Measurements from ENCODE around the gene NCDN.
A peak's percentile ranks its signal among the peaks of the same experiment; 100 is the strongest.

The NCDN gene

GRCh38 chr1:35555601-35556477 is 1.8 kb upstream of the NCDN start:
- peak; percentile 99 for DNase-seq

- peak; percentile 97 for DNase-seq
These were observed 998 bp upstream of the NCDN start for GRCh38 chr1:35556484-35557117.

GRCh38 chr1:35557118-35557610 is 435 bp upstream of the NCDN start, which contains the start of gene KIAA0319L:
TSS of gene KIAA0319L (minus strand) at chr1:35557403. CDS start at chr1:35554491, 2,912 bp downstream.
- DNase-seq: peak; percentile 99

DNA sequence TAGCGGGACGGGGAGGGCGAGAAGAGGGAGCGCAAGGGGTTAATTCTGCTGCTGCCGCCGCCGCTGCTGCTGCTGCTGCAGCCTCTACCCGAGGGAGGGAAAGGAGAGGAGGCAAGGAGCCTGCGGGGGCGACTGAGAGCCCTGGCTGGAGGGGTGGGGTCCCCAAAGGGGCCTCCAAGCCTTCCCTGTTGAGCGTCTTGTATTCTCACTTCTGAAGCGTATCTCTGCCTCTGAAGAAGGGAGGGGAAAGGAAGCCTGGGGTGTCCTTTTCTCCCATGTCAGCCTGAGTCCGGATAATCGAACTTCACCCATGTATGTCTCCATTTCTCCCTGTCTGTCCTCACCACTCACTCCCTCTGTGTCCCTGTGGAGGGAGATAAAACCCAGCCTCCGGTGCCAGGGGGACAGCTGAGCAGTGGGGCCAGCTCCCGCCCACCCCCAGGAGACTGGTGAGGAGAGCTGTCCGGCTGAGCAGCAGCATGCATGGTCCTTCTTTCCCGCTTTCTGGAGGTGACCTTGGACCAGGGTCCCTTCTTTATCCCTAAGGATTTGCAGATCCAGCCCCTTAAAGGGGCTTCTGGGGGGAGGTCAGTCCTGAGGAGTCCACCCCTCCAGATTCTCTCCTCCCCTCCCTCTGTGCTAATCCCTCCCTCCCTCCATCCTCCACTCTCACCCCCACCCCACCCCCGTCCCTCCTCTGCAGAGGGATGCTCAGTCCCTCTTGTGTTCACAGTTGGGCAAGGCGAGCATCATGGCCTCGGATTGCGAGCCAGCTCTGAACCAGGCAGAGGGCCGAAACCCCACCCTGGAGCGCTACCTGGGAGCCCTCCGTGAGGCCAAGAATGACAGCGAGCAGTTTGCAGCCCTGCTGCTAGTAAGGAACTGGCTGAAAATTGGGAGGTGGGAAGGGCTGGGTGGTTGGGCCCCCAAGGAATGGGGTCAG is 1.0 kb downstream of the NCDN start:
- no peak for DNase-seq

DNA sequence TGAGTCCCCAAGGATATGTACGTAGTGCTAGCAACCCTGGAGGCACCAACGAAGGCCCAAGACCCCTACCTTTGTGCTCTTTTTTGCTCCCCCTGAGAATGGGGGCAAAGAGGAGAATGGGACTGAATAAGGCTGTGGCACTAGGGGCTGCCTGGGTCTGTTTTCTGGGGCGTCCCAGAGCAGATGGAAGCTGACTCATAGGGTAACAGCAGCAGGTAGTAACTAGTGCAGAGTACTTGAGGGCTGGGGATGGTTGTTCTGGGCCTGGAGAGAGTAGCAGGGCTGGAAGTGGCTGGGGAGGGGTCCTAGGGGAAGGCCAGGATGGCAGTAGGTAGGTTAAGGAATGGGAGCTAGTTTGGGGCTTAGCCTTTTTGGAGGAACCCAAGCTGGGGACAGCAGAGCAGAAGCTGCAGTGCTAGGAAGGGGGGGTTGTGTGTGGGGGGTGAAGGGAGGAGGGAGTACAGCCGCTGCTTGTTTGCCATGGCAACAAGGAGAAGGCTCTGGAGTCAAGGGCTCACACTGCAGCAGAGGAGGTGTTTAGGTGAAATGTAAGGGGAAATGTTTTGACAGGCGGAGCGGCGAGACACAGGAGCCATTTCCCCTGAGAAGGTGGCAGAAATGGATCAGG is 1.8 kb downstream of the NCDN start:
- DNase-seq: no peak

DNA sequence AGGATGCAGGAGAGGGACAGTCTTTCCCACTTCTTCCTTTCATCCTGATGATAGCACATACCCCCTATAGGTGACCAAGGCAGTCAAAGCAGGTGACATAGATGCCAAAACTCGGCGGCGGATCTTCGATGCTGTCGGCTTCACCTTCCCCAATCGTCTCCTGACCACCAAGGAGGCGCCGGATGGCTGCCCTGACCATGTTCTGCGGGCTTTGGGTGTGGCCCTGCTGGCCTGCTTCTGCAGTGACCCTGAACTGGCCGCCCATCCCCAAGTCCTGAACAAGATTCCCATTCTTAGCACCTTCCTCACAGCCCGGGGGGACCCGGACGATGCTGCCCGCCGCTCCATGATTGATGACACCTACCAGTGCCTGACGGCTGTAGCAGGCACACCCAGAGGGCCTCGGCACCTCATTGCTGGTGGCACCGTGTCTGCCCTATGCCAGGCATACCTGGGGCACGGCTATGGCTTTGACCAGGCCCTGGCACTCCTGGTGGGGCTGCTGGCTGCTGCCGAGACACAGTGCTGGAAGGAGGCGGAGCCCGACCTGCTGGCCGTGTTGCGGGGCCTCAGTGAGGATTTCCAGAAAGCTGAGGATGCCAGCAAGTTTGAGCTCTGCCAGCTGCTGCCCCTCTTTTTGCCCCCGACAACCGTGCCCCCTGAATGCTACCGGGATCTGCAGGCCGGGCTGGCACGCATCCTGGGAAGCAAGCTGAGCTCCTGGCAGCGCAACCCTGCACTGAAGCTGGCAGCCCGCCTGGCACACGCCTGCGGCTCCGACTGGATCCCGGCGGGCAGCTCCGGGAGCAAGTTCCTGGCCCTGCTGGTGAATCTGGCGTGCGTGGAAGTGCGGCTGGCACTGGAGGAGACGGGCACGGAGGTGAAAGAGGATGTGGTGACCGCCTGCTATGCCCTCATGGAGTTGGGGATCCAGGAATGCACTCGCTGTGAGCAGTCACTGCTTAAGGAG is 2.9 kb downstream of the NCDN start:
- no peak for DNase-seq

DNA sequence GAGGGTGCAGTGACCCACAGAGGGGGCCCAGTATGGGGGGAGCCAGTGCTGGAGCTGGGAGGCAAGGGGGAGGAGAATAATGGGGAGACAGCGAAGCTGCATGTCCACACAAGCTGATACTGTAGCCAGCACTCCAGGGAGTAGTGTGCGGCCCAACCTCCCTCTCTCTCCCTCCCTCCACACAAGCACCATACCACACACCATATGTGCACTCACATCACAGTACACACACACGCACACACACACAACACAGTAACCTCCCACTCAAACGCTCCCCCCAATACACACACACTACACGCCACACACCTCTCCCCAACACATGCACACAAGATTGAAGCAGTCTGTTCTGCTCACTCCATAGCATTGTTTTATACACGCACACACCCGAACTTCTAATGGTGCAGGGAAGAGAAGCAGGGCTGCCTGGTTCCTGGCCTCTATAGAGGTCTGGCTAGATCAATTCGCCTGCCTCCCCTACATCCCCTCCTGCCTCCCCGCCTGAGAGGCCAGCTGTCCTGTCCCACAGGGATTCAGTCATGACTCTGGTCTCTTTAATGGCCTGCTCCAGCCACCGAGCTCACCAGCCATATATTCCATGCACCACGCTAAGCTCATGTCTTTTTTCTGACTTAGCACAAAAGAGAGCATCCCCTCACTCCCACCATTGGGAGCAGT is 3.8 kb downstream of the NCDN start:
- DNase-seq: no peak

GRCh38 chr1:35561972-35562680 is 4.5 kb downstream of the NCDN start:
- DNase-seq: no peak

DNA sequence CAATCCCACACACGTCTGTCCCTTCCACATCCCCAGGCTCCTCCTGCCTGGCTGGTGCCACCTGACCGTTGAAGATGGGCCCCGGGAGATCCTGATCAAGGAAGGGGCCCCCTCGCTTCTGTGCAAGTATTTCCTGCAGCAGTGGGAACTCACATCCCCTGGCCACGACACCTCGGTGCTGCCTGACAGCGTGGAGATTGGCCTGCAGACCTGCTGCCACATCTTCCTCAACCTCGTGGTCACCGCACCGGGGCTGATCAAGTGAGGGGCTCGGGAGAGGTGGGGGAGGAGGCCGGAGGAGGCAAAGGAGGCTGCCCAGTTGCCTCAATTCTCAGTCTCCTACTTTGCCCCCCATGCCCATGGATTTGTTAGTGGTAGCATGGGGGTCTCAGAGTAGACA is 5.6 kb downstream of the NCDN start:
- no peak for DNase-seq

- DNase-seq: peak; percentile 96
These were observed 6.7 kb downstream of the NCDN start for GRCh38 chr1:35564037-35564883.

- no peak for DNase-seq
These were observed 7.5 kb downstream of the NCDN start for GRCh38 chr1:35564884-35565741.

DNA sequence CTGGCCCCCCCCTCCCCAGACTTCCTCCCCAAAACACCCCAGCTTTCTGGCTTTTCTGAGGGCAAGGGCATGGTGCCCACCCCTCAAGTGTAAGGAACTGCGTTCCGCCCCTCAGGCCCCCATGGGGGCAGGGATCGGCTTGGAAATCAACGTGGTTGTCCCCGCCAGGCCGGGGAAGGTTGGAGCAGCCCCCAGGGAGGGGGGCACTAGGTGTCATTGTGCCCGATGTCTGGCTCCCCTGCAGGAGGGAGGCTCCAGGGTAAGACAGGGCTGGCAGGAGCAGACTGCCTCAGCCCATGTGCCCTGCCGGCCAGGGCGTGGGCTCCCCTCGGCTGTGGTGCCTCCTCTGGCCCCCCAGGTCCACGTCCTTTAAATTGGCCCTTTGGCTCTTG is 8.1 kb downstream of the NCDN start:
- no peak for DNase-seq

DNA sequence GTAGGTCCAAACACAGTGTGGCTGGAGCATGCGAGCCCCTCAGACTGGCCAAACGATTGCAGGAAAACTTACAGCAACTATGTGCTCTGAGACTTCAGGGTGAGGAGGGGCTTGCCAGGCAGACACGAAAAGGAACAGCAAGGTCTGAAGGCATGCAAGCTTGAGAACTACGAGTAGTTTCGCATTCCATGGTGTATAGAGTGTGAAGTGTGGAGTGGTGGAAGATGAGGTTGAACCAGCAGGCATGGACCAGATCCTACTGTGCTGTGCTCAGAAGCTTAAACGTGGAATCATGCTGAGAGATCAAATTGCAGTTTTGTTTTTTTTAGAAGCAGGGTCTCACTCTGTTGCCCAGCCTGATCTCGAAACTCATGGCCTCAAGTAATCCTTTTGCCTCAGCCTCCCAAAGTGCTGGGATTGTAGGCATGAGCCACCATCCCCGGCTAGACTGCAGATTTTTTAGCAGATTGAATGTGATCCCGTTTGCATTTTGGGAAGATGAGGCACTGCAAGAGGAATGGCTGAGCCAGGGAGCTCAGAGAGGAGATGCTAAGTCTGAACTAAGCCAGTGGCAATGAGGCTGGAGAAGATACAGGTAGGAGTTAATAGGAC is 10.5 kb downstream of the NCDN start:
- no peak for DNase-seq

DNA sequence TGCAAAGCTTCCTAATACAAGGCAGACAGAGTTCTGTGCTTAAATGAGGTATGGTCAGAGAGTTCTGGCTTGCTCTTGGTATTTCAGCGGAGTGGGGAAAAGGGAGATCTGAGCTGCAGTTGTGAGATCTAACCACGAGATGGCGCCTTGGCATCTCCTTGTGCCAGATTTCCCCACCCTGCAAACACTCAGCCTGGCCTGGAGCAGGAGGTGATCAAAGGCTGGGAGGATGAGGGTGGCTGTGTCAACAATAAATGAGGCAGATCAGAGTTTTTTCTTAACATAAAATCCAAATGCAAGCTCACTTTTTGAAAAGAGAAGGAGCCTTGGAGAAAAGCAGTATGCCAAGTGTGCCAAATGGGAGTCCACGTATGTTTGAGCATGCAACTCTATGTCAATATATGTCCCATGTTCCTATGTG is 11.4 kb downstream of the NCDN start:
- DNase-seq: peak; percentile 98

GRCh38 chr1:35569936-35570335 is 12.3 kb downstream of the NCDN start:
- DNase-seq: no peak

- no peak for DNase-seq
These were observed 13.1 kb downstream of the NCDN start for GRCh38 chr1:35570589-35571137.

- DNase-seq: no peak
These were observed 13.7 kb downstream of the NCDN start for GRCh38 chr1:35571263-35571662.

All from NCI-H510A treated with DMSO at 0.1 percent for 48 hours (cell line).